LNCAP (cell line): Measurements from ENCODE around the gene TMEM179.

ENCODE experiments used
- TF ChIP-seq, protein P1 (sequence below): fragments of 450-650 bp; IDR thresholded peaks from 2 replicates; pipeline ENCODE4 v1.5.1; 2017; ENCODE audit warnings: mild to moderate bottlenecking

The TMEM179 gene

DNA sequence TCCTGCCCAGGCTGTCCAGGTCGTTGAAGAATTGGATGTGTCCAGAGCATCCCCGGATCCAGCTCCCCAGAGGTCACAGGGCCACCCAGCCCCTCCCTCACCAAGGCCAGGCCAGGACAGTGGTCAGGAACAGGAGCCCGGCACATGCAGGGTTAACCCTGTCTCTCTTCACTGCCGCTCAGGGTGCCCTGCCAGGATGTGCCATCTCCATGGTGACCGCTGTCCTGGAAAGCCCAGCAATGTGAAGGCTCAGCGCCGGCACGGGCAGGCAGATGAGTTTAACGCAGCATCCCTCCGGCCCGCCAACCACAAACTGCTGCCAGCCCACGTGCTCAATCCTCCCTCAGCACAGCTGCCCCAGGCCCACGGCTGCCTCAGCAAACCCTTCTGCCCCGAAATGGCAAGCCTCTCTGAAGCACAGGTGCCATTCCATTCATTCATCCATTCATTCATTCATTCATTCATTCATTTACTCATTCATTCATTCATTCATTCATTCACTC, 4.4 kb downstream of the TMEM179 start:
- TF ChIP-seq, protein P1, sequence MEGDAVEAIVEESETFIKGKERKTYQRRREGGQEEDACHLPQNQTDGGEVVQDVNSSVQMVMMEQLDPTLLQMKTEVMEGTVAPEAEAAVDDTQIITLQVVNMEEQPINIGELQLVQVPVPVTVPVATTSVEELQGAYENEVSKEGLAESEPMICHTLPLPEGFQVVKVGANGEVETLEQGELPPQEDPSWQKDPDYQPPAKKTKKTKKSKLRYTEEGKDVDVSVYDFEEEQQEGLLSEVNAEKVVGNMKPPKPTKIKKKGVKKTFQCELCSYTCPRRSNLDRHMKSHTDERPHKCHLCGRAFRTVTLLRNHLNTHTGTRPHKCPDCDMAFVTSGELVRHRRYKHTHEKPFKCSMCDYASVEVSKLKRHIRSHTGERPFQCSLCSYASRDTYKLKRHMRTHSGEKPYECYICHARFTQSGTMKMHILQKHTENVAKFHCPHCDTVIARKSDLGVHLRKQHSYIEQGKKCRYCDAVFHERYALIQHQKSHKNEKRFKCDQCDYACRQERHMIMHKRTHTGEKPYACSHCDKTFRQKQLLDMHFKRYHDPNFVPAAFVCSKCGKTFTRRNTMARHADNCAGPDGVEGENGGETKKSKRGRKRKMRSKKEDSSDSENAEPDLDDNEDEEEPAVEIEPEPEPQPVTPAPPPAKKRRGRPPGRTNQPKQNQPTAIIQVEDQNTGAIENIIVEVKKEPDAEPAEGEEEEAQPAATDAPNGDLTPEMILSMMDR: no peak

DNA sequence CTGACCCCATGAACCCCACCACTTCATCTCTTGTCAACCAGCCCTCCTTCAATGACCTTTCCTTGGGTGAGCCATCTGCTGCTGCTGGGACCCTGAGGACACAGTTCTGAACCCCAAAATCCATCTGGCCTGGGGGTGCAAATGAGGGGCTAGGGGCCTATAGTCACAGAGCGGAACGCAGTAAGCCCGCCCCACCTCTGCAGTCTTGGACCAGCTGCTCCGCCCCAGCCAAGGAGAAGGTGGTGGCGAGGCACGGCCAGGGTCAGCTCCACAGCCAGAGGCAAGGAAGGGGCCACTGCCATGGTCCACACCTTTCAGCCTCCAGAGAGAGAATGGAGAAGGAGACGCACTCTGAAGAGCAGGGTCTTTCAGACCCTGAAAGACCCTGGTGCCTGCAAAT, 5.1 kb downstream of the TMEM179 start:
- TF ChIP-seq, protein P1: no peak

DNA sequence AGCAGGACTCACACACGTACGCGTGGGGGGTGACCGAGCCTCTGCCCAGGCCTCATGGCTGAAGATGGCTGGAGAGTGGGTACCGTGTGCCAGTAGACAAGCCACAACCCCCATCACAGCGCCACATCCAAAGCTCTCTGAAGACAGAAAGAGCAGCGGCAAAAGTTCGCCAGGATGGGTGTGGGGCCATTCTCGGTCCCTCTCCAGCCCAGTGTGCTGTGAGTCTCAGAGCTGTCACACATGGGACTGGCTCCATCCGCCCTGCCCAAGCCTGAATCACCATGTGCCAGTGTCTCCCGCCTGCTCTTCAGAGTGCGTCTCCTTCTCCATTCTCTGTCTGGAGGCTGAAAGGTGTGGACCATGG, 5.7 kb downstream of the TMEM179 start:
- TF ChIP-seq, protein P1: no peak

DNA sequence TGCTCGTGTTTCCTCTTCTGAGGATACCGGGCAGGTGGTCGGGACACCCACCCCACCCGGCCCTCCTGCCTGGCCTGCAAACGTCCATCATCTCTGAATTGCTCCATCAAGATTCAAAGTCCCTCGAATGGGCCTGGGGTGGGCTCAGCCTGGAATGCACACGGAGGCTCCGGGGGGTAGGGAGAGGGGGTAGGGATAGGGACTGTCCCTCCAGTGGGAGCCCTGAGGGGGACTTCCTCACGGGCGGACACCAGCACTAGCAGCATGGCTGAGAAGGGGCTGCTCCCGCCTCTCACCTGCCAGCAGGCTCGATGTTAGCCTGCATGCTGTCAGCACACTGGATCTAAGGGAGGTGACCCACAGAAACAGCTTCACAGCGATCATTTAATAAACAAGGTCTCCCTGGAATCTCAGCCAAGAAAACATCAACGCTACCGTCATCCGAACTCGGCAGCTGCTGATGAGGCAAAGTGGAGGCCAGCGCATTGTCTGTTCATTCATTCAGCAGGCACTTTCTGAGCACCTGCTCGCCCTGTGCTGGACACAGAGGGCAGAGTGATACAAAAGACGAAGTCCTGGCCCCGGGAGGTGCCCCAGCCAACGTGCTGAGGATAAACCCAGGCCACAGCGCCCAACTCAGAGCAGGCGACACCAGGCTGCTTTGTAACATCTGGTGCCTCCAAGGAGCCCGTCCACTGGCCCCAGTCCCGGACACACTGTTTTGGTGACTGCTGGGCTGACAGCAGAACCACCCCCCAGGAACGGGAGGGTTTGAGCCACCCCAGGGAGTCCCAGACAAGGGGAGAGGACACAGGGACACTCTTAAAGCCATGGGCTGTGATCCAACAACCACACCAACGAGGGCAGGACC, 6.3 kb downstream of the TMEM179 start:
- TF ChIP-seq, protein P1: no peak

DNA sequence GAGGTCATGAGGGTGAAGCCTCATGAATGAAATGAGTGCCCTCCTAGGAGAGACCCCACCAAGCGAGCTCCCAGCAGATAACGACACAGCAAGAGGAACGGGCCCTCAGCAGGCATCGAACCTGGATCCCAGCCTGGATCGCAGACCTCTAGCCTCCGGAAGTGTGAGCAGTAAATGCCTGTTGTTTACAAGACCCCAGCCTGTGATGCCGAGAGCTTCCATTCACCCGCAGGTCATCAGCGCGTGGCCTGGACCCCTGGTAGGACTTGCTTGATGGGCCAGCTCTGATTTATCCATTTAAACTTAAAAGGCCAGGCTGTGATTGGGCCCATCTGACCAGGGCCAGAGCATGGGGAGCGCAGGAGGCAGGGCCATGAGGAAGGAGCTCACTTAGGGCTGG, 7.0 kb downstream of the TMEM179 start:
- TF ChIP-seq, protein P1: no peak

DNA sequence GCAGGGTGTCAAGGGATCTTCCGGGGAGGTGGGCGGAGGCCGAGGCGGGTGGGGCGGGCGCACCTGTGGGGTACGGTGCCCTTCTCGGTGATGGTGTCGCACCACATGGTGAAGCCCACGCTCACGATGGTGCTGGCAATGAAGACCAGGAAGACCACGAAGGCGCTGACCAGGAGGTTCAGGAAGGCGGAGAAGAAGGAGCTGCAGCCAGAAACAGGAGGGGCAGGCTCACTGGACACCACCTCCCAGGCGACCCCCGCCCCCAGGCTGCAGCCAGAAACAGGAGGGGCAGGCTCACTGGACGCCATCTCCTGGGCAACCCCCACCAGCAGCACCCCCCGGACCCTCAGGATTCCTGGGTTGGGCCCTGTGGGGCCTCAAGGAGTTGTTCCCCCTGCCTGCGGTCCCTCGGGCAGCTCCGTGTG, 7.6 kb downstream of the TMEM179 start:
- TF ChIP-seq, protein P1: no peak

DNA sequence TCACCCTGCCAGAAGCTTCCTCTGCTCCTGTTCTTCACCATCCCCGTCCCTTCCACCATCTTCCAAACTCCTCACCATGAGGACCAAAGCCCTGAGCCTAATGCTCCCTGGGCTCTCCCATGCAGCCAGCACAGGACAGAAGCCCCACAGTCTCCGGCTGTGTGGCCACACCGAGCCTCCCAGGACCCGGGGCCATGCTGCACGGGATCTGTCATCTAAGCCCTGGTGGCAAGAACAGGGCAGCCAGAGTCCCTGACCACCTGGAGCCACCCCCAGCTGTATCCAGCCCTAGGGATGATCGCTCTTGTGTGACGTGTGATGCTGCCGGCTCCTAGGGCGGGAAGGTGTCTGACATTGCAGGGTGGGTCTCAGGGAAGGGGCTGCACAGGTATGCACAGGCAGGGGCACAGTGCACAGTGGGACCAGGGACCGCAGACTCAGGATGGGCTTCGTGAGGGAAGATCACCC, 8.1 kb downstream of the TMEM179 start:
- TF ChIP-seq, protein P1: no peak
